GM21528 (cell line): ENCODE measurements around the gene OR5H1.
"Not testable (repeated sequence)": the region's sequence is repeated elsewhere in the genome, so short reads cannot be mapped to it uniquely, and the experiment has no call there.

Experiments used
- ATAC-seq: cut with Tn5 transposase; IDR thresholded peaks from one replicate; pipeline ENCODE4 v1.9.1; 2021; ENCODE audit warnings: mild to moderate bottlenecking, moderate library complexity; ENCODE audit not compliant: unreplicated experiment, low FRiP score

The OR5H1 gene

GRCh38 chr3:98130421-98130820, at the start of gene OR5H1:
OR5H1 (plus strand) TSS chr3:98130721; CDS start chr3:98132698, 1,977 bp downstream.
- no peak for ATAC-seq

GRCh38 chr3:98086873-98087272, 43.6 kb upstream of the OR5H1 start, which contains the start of gene OR5AC2:
OR5AC2 (plus strand) TSS chr3:98087173; CDS start chr3:98087173, 0 bp downstream.
- no peak for ATAC-seq

GRCh38 chr3:98095882-98096281, 34.6 kb upstream of the OR5H1 start:
- ATAC-seq = no peak

GRCh38 chr3:98099848-98100247, 30.7 kb upstream of the OR5H1 start:
- no peak for ATAC-seq

- ATAC-seq = no peak
Observed at GRCh38 chr3:98108162-98108561, 22.4 kb upstream of the OR5H1 start.

- no peak for ATAC-seq
Observed at GRCh38 chr3:98109807-98110549, 20.5 kb upstream of the OR5H1 start.

GRCh38 chr3:98110550-98110908, 20.0 kb upstream of the OR5H1 start:
- ATAC-seq = no peak

- ATAC-seq = no peak
Observed at GRCh38 chr3:98114264-98114663, 16.3 kb upstream of the OR5H1 start.

GRCh38 chr3:98115717-98116116, 14.8 kb upstream of the OR5H1 start:
- ATAC-seq = no peak

GRCh38 chr3:98136631-98137030, 6.1 kb downstream of the OR5H1 start:
- ATAC-seq = no peak

GRCh38 chr3:98137826-98138557, 7.5 kb downstream of the OR5H1 start:
- not testable (repeated sequence) for ATAC-seq

GRCh38 chr3:98140531-98140930, 10.0 kb downstream of the OR5H1 start:
- no peak for ATAC-seq

- ATAC-seq = no peak
Observed at GRCh38 chr3:98147179-98147578, 16.7 kb downstream of the OR5H1 start, which contains the start of gene OR5H14. OR5H14 (plus strand) TSS chr3:98147479; CDS start chr3:98149386, 1,907 bp downstream.

GRCh38 chr3:98148751-98149150, 18.2 kb downstream of the OR5H1 start:
- no peak for ATAC-seq

GRCh38 chr3:98149456-98149855, 18.9 kb downstream of the OR5H1 start:
- ATAC-seq = not testable (repeated sequence)

GRCh38 chr3:98151241-98151640, 20.7 kb downstream of the OR5H1 start:
- no peak for ATAC-seq

GRCh38 chr3:98166396-98166795, 35.9 kb downstream of the OR5H1 start, which contains the start of gene OR5H15:
OR5H15 (plus strand) TSS chr3:98166696; CDS start chr3:98168700, 2,004 bp downstream.
- no peak for ATAC-seq

- no peak for ATAC-seq
Observed at GRCh38 chr3:98171071-98171470, 40.5 kb downstream of the OR5H1 start.

GRCh38 chr3:98172621-98173020, 42.1 kb downstream of the OR5H1 start:
- no peak for ATAC-seq

GRCh38 chr3:98180319-98180890, 49.9 kb downstream of the OR5H1 start:
- ATAC-seq = no peak

GRCh38 chr3:98182196-98182595, 51.7 kb downstream of the OR5H1 start:
- no peak for ATAC-seq
